HG03521 (cell line): ENCODE data around the gene TNFRSF19.

Experiments used
- ATAC-seq: cut with Tn5 transposase; IDR thresholded peaks from one replicate; pipeline ENCODE4 v1.9.1; 2021; ENCODE audit warnings: mild to moderate bottlenecking, moderate library complexity; ENCODE audit not compliant: unreplicated experiment

Gene TNFRSF19

DNA sequence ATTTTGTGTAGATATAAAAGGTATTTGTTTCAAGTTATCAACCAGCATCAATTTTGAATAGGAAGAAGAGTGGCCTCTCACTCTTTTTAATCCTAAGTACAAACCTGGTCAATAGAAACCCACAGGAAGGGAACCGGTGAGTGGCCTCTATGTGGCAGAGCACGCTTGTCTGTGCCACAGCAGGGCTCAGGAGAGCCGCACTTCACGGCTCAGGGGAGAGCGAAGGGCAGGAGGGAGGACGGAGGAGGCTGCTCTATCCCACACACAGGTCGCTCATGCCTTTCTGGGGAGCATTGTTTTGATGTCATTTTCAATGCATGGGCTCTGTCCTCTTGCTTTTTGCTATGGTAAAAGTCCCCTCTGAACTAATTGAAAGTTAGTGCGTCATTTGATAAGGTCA, 57.2 kb downstream of the TNFRSF19 start:
- no peak for ATAC-seq

DNA sequence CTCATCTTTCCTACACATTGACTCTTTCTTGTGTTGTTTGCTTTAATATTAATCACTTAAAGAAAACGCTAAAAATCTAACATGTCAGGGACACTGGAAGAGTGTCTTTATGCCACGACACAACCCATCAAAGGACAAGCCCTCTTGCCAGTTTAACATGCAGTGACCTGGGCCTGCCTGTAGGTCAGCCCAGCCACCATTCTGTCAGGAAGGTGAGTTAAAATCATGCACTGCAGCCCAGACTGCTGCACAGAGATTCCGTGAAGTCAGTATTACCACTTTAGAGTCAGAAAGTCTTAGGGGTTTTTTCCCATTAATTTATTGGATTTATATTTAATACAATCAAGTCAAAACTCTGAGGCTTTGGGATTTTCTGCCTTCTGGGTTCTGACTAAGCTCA, 58.0 kb downstream of the TNFRSF19 start:
- ATAC-seq = no peak

DNA sequence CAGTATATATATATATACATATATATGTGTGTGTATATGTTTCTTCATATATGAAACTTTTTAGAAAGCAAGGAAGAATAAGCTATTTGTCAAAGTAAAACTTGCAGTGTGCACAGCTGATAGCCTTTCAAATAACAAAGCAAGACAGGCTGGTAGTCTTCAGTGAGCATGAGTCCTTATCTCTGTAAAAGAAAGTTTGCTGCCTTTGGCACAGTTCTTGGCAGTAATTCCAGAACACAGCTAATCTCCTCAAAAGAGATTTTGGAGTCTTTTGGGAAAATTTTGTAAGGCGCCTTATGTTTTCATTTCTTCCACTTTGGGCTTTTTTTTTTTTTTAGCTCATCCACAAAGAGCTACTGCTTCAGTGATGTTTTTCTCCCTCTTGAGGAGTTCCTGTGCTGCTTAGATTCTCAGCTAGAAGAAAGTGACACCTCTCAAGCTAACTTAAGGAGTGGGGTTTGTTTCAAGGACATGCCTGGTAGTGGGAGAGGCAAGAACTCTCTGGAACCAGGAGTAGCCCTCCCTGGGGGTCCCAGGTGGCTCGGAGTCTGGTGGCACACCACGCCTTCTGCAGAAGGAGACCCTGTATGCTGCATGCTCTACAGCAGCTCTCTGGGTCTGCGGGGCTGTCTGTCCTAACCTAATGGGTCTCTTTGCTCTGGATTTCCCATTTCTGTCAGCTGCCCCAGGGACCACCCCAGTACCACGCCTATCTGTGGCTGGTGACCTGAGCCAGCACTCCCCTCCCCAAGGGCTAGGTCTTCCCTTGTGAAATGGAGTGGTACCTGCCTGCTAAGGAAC, 58.8 kb downstream of the TNFRSF19 start:
- ATAC-seq = no peak

DNA sequence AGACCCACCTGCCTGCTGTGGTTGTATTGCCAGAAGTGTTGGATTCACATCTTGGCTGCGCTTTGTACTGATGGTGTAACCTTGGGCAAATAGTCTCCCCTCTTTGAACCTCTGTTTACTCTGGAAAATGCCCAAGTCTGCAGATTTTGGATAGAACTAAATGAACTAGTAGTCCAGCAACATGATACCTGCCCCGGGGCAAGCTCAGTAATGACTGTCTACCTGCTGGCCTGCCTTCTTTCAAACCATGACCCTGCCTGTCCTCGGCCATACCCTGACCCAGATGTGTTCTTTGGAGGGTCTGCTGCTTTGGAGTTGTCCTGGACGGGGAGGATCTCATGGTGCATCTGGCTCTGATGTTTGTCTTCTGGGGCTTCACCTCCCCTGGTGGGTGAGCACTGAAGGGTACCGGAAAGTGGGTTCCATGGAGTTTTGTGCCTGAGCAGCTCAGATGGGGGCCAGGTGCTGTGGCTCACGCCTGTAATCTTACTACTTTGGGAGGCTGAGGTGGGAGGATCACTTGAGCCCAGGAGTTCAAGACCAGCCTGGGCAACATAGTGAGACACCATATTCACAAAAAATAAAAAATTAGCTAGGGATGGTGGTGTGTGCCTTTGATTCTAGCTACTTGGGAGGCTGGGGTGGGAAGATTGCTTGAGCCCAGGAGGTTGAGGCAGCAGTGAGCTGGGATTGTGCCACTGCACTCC, 59.5 kb downstream of the TNFRSF19 start:
- ATAC-seq = no peak

DNA sequence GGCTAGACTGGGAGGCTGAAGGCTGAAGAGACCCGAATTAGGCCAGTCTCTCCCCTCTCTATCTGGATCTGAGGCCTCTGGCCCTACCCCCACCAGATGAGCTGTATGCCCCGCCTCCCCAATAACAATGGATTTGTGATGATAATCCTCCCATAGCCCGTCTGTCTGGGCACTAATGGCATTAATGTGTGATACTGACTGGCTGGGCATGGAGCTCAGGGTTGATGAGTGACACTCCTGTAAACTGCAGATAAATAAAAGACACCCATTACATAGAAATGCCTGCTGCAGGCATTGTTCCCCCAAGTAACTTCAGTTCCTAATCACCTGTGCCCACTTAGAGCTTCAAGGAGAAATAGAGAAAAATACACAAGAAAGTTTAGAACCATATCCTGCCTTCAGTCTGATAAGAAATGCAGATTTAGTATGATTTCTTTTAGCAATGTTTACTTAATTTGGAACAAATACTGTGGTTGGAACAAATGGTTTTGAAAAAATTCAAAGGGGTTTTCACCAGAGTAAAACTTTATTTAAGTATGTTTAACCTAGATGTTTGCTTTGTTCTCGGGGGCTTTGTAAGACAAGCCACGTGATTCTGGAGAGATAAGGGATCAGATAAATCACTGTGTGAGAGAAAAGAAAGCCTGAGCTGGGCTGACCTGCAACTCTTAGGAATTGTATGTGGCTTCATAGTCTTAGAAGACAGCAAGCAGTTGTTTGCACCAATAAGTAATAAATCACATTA, 60.3 kb downstream of the TNFRSF19 start:
- no peak for ATAC-seq

DNA sequence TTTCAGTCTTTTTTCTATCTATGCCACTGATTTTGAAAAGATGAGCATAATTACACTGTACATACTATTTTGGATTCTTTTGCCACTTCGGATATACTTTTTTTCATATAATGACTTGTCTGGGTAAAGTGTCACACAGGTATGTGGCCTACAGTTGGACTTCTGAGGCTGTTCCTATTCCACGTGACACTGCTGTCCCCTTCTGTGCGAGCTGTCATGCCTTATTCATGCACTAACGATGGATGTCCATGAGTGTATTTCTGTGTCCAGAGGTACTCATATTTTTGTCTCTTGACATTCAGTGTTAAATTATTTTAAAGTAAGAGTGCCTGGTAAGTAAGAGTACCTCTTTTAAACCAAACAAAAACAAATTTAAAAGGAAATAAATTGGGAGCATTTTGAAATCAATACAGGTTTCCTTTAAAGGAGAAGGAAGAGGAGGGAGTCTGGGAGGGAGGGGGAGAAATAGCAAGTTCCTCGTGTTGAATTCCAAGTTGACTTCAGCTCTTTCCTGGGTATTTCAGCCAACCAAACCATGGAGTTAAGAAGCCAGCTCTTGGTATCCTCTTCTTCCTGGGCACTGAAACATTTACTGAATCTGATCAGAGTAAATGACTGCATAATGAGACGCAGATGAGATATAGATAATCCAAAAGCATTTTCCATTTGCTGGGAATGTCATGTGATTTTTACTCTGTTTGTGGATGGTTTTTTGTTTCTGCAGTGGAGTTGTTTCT, 61.3 kb downstream of the TNFRSF19 start:
- no peak for ATAC-seq

DNA sequence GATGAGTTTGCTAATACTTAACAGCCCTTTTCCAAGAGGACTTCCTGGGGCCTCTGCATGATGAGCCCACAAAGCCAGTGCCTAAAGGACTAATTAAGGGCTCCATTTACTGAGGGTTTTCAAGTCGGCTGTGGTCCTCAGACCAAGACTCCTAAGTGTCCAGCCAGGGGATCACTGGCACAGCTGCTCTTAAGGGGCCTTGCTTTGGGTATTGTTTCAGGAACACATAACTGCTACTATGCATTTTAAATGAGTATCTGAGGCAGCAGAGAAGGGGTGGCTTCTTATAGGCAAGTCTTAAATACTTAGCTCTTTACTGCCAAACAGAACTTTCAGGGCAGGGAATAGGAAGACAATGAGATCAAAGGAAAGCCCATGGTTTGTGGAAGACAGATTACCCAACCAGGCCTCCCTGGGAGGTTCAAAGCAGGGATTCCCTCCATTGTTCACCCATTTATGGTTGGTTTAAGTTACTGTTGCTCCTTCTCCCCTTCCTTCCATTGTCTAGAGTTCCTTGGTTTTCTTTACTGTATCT, 61.9 kb downstream of the TNFRSF19 start:
- ATAC-seq = no peak

DNA sequence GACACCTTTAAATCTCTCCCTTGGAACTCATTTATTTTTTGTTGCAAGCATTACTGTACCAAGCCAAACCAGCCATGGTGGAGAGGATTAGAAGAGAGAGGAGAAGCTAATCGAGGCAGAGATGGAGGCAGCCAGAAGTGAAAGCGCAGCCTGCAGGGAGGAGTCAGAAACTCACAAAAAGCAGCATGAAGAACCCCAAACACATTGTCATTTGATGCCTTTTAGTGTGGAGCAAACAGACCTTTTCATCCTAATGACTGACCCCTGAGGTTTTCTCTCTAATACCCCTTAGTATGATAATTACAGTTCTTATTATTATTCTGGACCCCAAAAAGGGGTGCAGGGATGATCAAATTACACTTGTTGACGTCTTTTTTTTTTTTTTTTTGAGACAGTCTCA, 62.5 kb downstream of the TNFRSF19 start:
- ATAC-seq = no peak

DNA sequence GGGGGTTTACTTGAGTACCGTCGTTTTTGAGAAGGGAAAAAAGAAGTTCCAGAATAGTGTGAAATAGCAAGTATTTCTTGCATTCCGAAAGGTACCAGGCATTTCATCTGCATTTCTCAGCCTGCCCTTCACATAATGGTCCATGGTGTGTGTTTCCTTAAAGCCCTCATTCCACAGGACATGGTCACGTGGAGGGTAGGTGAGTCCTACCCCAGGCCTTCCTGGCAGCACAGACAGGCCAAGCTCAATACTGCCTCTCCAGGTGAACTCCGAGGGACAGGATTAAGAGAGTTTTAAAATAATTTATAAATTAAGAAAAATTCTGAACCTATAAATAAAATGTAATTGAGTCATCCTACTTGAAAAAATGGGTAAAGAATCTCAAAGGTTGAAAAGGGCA, 64.7 kb downstream of the TNFRSF19 start:
- no peak for ATAC-seq

DNA sequence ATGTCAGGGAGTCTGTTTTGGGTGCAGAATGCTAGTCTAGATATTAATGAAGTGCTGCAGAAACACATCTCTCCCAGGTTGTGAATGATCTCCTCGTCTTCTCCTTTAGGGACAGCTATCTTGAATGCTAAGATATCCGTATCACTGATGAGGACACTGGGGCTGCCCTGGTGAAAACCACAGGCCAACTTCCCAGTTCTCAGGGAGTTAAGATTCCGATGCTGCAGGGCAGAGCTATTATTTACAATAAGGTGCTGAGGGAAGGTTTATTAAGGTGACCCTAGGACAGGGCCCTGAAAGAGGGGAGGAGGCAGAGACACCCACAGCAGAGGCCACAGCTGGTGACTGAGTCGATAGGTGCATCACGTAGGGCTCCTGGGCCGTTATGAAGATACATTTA, 66.1 kb downstream of the TNFRSF19 start:
- ATAC-seq = no peak

DNA sequence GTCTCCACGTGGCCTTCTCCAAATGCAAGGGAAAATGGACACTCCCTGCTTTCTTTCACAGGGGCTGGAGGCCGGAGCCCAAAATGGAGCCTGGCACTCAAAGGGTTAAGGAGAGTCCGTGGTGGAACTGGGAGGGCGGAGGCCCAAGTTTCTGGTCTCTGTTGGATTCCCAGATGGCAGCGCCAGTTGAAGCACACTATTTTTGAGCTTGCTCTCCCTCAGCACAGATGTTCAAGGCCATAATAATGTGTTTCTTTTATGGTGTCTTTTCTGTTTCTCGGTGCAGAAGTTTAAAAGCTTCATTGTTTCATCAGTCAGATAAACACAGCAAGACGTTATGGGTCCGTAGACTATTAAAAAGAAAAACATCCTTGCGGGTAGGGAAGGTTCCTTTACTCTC, 67.6 kb downstream of the TNFRSF19 start:
- ATAC-seq = no peak

DNA sequence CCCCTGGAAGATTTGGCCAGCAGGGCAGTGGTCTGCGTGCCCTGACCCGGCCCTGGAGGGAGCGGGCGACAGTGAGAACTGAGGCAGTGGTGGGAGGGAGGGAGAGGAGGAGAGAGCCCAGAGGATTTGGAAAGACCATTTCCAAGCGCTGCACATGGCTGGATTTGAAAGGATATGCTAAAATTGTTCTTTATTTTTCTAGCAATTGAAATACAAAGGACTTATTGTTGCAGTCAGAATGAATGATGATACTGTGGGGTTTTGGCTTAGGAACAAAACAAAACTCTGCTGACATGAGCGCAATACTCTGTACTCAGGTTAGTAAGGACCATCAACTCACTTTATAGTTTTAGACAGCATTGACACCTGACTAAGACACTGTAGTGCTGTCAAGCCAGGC, 69.5 kb downstream of the TNFRSF19 start:
- no peak for ATAC-seq

DNA sequence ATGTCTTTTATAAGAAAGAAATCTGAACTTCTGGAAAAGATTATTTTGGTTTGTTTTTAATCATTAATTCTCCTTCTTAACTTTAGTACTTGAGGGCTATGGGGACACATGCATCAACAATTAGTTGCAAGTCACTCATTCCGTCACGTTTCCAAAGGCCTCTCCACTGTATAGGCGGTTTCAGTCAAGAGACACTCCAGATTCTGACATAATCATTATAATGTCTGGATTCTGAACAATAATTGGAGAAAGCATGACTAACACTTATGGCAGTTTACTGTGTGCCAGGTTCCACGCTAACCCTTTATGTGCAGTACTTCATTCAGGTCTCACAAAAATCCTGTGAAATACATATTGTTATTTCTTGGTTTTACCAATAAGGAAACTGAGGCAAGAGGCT, 71.9 kb downstream of the TNFRSF19 start:
- ATAC-seq = no peak

DNA sequence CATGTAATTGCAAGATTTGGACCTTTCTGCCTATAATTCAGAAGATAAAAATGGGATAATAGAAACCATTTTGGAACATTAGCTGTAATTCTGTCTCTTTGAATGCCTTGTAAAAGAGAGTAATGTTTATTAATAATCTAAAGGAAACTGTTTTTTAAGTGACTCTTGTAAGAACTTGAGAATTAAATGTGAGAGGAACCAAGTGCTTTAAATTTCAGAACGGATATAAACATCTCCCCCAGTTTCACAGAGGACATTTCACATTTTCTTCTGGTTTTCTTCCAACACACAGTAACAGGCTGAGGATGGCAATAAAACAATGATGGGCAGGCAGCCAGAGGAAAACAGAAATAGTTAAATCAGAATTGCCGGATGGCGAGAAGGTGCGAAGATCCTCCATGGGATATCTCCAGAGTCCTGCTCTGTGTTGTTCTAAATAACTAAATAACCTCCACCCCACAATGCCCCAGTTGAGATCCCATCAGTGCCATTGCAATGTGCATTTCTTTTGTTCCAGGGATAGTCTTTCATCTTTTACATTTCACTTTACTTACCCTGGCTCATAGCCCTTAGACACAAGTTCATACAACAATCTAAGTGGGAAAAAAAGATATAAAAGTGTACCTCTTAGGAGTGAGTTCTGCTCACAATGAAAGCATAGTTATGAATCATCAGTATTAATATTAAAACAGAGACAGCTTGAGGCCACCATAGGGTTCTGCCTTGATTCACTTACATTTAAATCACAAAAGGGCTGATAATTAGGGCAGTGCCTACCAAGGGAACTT, 73.3 kb downstream of the TNFRSF19 start:
- ATAC-seq = no peak

DNA sequence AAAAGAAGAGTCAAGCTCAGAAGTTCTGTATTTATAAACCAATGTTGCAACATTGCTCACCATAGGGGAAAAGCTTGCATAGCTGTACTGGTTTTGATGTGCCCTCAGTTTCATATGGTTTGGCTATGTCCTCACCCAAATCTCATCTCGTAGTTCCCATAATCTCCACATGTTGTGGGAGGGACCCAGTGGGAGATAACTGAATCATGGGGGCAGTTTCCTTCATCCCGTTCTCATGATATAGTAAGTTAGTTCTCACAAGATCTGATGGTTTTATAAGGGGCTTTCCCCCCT, 73.9 kb downstream of the TNFRSF19 start:
- ATAC-seq = no peak

DNA sequence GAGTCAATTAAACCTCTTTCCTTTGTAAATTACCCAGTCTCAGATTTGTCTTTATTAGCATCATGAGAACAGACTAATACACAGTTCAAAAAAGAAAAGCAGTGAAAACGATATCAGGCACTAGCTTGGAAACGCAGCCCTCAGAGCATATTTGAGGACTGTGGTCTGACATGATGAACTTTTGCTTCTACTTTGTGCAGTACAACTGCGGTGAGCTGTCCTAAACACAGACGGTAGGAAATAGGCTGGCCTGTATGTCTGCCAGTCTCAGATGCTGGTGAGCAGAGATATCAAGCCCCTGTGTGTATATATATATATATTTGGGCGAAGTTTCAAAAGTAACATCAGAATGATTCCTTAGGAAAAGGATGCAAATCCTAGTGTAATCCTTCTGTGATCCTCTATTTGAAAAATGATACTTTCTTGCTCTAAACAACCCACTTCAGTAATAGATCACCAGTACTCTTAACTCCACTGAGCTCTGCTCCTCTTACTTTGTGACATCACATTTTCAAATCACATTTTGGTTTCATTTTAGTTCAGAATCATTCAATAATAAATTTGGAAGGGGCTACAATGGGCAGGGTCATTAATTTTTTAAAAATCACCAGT, 74.4 kb downstream of the TNFRSF19 start:
- ATAC-seq = no peak

DNA sequence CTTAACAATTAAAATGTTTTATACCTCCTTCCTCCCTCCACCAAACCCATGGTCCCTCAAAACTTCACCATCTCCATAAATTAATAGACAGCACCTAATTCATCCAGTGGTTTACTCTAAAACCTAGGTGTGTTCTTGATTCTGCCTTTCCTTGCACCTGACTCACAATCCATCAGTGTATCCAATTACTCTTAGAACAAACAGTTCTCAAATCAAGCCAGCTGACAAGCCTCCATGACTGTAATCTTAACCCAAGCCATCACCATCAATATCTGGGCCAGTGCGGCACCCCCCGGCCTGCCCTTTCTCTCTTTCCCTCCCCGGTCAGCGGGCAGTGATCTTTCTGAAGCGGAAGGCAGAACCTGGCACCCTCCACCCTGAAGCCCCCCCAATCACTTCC, 75.6 kb downstream of the TNFRSF19 start:
- ATAC-seq = no peak

DNA sequence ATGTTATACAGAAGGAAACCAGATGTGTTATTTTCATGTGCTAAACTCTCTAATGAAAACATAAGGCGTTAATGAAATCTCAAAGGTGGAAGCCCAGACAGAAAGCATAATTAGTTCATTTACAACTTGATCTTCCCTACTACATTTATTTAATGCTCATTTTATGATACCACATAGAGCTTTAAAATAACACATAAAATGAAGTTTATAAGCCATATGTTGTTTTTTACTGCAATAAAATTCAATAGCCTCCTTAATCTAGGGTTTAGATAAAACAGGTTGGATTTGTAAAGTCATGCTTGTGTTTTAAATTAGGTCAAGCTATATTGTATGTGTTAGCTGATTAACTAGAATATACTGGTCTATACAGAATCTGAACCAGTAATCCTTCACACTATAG, 81.2 kb downstream of the TNFRSF19 start:
- ATAC-seq = no peak

DNA sequence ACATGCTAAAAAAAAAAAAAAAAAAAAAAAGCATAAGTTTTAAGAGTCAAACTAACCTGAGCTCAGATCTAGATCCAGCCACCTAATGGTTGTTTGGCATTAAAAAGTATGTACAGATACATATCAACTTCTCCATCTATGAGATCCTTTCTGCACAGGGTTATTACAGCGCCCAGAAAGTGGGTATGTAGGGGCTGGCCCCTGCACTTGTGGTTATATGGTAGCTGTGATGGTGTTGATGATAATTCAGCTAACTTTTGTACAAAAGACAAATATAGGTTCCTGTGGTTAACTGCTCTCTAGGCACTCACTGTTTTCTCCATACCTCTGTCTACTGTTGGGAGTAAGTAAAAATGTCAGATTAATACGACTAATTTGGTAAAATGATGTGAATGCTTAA, 81.7 kb downstream of the TNFRSF19 start:
- ATAC-seq = no peak
